CD8-positive, alpha-beta memory T cell (primary cell): ENCODE results near the gene FOXB1. TPM values are rescaled to one million over a fixed set of nuclear protein-coding genes. Genes with fewer than 3 reads are reported as not detected.

Experiments used
- CTCF ChIA-PET: fragments of 350-600 bp; sonication (Branson Sonifier 250); formaldehyde crosslinking; loops from one replicate; lab custom pipeline; 2021; ENCODE audit warnings: antibody characterized with exemption; lab: Charles Lee
- POLR2A ChIA-PET: fragments of 350-600 bp; sonication (Branson Sonifier 250); formaldehyde crosslinking; loops from one replicate; lab custom pipeline; 2021; ENCODE audit warnings: antibody characterized with exemption; lab: Charles Lee
- DNase-seq, 5 donors: peaks; one replicate each; pipeline versions ENCODE4 v3.0.0 to v3.0.0-alpha.2; 2020 to 2022; ENCODE audit warnings: mixed read lengths in 1 of 5
- H3K27ac ChIP-seq: one replicate; pipeline ENCODE4 v1.7.0; 2013; ENCODE audit warnings: low read depth, mild to moderate bottlenecking, low read length, moderate library complexity
- H3K27me3 ChIP-seq: 2 replicates; pipeline ENCODE4 v1.7.0; 2013; ENCODE audit warnings: low read length, mild to moderate bottlenecking; ENCODE audit not compliant: insufficient read depth, poor library complexity, severe bottlenecking
- H3K36me3 ChIP-seq: 2 replicates; pipeline ENCODE4 v1.7.0; 2013; ENCODE audit warnings: mild to moderate bottlenecking, low read length, moderate library complexity; ENCODE audit not compliant: insufficient read depth
- H3K4me1 ChIP-seq: 2 replicates; pipeline ENCODE4 v1.7.0; 2013; ENCODE audit warnings: mild to moderate bottlenecking, low read length, moderate library complexity; ENCODE audit not compliant: insufficient read depth
- H3K4me3 ChIP-seq: 2 replicates; pipeline ENCODE4 v1.7.0; 2013; ENCODE audit warnings: mild to moderate bottlenecking, low read length
- H3K9me3 ChIP-seq: 2 replicates; pipeline ENCODE4 v1.7.0; 2013; ENCODE audit warnings: mild to moderate bottlenecking, low read length
- H3K27ac Mint-ChIP-seq, 8 donors: one replicate each; pipeline ENCODE4 v1.8.0; 2020 to 2021; ENCODE audit warnings: mixed read lengths in 8 of 8, mild to moderate bottlenecking in 6 of 8, inconsistent platforms in 3 of 8, moderate library complexity in 3 of 8
- H3K27me3 Mint-ChIP-seq, 2 donors: one replicate each; pipeline ENCODE4 v1.8.0; 2020 to 2021; ENCODE audit warnings: mixed read lengths in 2 of 2, mild to moderate bottlenecking in 1 of 2, moderate library complexity in 1 of 2
- H3K36me3 Mint-ChIP-seq, 3 donors: one replicate each; pipeline ENCODE4 v1.8.0; 2020 to 2021; ENCODE audit warnings: mixed read lengths in 3 of 3, inconsistent platforms in 1 of 3, mild to moderate bottlenecking in 1 of 3
- H3K4me1 Mint-ChIP-seq, 3 donors: one replicate each; pipeline ENCODE4 v1.8.0; 2020 to 2021; ENCODE audit warnings: mixed read lengths in 3 of 3, inconsistent platforms in 1 of 3, mild to moderate bottlenecking in 1 of 3
- H3K4me3 Mint-ChIP-seq, 7 donors: one replicate each; pipeline ENCODE4 v1.8.0; 2020 to 2021; ENCODE audit warnings: mixed read lengths in 7 of 7, mild to moderate bottlenecking in 6 of 7, moderate library complexity in 4 of 7, inconsistent platforms in 2 of 7
- H3K9me3 Mint-ChIP-seq, 5 donors: one replicate each; pipeline ENCODE4 v1.8.0; 2020 to 2022; ENCODE audit warnings: mixed read lengths in 5 of 5, mild to moderate bottlenecking in 3 of 5, moderate library complexity in 2 of 5, inconsistent platforms in 1 of 5
- polyA plus RNA-seq: library from polyadenylated mRNA; unstranded; fragments of 300-500 nt; fragmentation: Illumina TruSeq; gene quantifications from one replicate; pipeline ENCODE4 v1.2.3, GENCODE V29; 2021
- total RNA-seq, 2 experiments: library from RNA; stranded (reverse); gene quantifications; one replicate each; pipeline ENCODE4 v1.2.3, GENCODE V29; 2021

Gene FOXB1
- total and polyA plus RNA-seq, 3 experiments from 2014 or later = 0.10 to 0.37 (median 0.33) TPM

- ChIA-PET POLR2A (interaction anchor here (1.0 kb wide), 1 partner anchor 9 kb away, joined by 6 read pairs; the partner anchor contains the start of gene FOXB1), CTCF (no interaction called here)
- Mint-ChIP-seq H3K27ac (peak overlapping the region in 4 of 8 donors; percentile 31 to 71 (median 57)), H3K36me3 (no peaks in the 10 kb centered on the region), H3K4me3 (peak overlapping the region in 4 of 7 donors; percentile 12 to 32 (median 28)), H3K27me3 (peaks cover 82 to 84% of the 10 kb centered on the region in 2 donors), H3K9me3 (peaks cover 0 to 13% (median 12%) of the 10 kb centered on the region in 5 donors), H3K4me1 (peaks cover 15 to 30% (median 28%) of the 10 kb centered on the region in 3 donors)
- H3K36me3 ChIP-seq = no peaks in the 10 kb centered on the region
- H3K27me3 ChIP-seq = peaks cover 72% of the 10 kb centered on the region
- peaks cover 22% of the 10 kb centered on the region for H3K4me1 ChIP-seq
- no peak for DNase-seq
- no peak overlapping the region for H3K27ac ChIP-seq
- no peaks in the 10 kb centered on the region for H3K9me3 ChIP-seq
- H3K4me3 ChIP-seq = no peak overlapping the region
These were observed 9.1 kb upstream of the FOXB1 start for GRCh38 chr15:59994888-59995557.

- peaks cover 17 to 32% (median 28%) of the 10 kb centered on the region in 3 donors for H3K4me1 Mint-ChIP-seq
These were observed 8.4 kb upstream of the FOXB1 start for GRCh38 chr15:59995568-59996297.

GRCh38 chr15:59996298-59997041 is 7.6 kb upstream of the FOXB1 start:
- Histone ChIP-seq H3K9me3 (no peaks in the 10 kb centered on the region), H3K27me3 (peaks cover 86% of the 10 kb centered on the region), H3K27ac (no peak overlapping the region), H3K36me3 (no peaks in the 10 kb centered on the region), H3K4me3 (no peak overlapping the region), H3K4me1 (peaks cover 22% of the 10 kb centered on the region)
- Mint-ChIP-seq H3K36me3 (peaks cover 0 to 3% (median 0%) of the 10 kb centered on the region in 3 donors), H3K4me1 (peaks cover 20 to 37% (median 34%) of the 10 kb centered on the region in 3 donors), H3K4me3 (peak overlapping the region; percentile 22 to 70 (median 54)), H3K27ac (peak overlapping the region in 5 of 8 donors; percentile 13 to 77 (median 54)), H3K9me3 (peaks cover 4 to 25% (median 20%) of the 10 kb centered on the region in 5 donors), H3K27me3 (peaks cover 92 to 94% of the 10 kb centered on the region in 2 donors)
- CTCF ChIA-PET = interaction anchor here (0.5 kb wide), 1 partner anchor 173 kb away, joined by 3 read pairs; no protein-coding TSS in a partner anchor
- POLR2A ChIA-PET = interaction anchor here (0.7 kb wide), 1 partner anchor 131 kb away, joined by 3 read pairs; no protein-coding TSS in a partner anchor
- no peak for DNase-seq

More at GRCh38 chr15:59995568-59996297, 8.4 kb upstream of the FOXB1 start:
- H3K36me3 Mint-ChIP-seq = no peaks in the 10 kb centered on the region
- H3K27ac Mint-ChIP-seq = peak overlapping the region in 3 of 8 donors; percentile 37 to 77 (median 65)
- peaks cover 88 to 89% of the 10 kb centered on the region in 2 donors for H3K27me3 Mint-ChIP-seq
- CTCF ChIA-PET = no interaction called here
- no peaks in the 10 kb centered on the region for H3K9me3 ChIP-seq
- no peaks in the 10 kb centered on the region for H3K36me3 ChIP-seq
- H3K4me3 Mint-ChIP-seq = peak overlapping the region in 4 of 7 donors; percentile 1 to 59 (median 38)
- no peak for DNase-seq
- no peak overlapping the region for H3K4me3 ChIP-seq
- POLR2A ChIA-PET = no interaction called here
- peaks cover 22% of the 10 kb centered on the region for H3K4me1 ChIP-seq
- H3K27ac ChIP-seq = no peak overlapping the region
- peaks cover 0 to 19% (median 13%) of the 10 kb centered on the region in 5 donors for H3K9me3 Mint-ChIP-seq
- H3K27me3 ChIP-seq = peaks cover 79% of the 10 kb centered on the region

GRCh38 chr15:59997070-59997701 is 6.9 kb upstream of the FOXB1 start:
- H3K27me3 ChIP-seq = peaks cover 93% of the 10 kb centered on the region
- peaks cover 22% of the 10 kb centered on the region for H3K4me1 ChIP-seq
- H3K27me3 Mint-ChIP-seq = peaks cover 94 to 95% of the 10 kb centered on the region in 2 donors
- POLR2A ChIA-PET = interaction anchor here (0.7 kb wide), 1 partner anchor 130 kb away, joined by 3 read pairs; no protein-coding TSS in a partner anchor
- H3K9me3 ChIP-seq = no peaks in the 10 kb centered on the region
- peak overlapping the region; percentile 23 to 70 (median 48) for H3K4me3 Mint-ChIP-seq
- H3K4me1 Mint-ChIP-seq = peaks cover 22 to 40% (median 38%) of the 10 kb centered on the region in 3 donors
- H3K36me3 ChIP-seq = no peaks in the 10 kb centered on the region
- H3K27ac Mint-ChIP-seq = peak overlapping the region in 3 of 8 donors; percentile 47 to 77 (median 54)
- no peak overlapping the region for H3K4me3 ChIP-seq
- CTCF ChIA-PET = no interaction called here
- H3K27ac ChIP-seq = no peak overlapping the region
- peaks cover 0 to 3% (median 0%) of the 10 kb centered on the region in 3 donors for H3K36me3 Mint-ChIP-seq
- H3K9me3 Mint-ChIP-seq = peaks cover 9 to 32% (median 28%) of the 10 kb centered on the region in 5 donors
- DNase-seq = peak in 4 of 5 donors; percentile 36 to 53 (median 46)

GRCh38 chr15:59998305-59998949 is 5.7 kb upstream of the FOXB1 start:
- no peak for DNase-seq
- peaks cover 97% of the 10 kb centered on the region for H3K27me3 ChIP-seq
- Mint-ChIP-seq H3K4me3 (peak overlapping the region in 1 of 7 donors; percentile 30), H3K4me1 (peaks cover 25 to 48% (median 46%) of the 10 kb centered on the region in 3 donors), H3K9me3 (peaks cover 18 to 41% (median 36%) of the 10 kb centered on the region in 5 donors), H3K27me3 (peaks cover 96 to 97% of the 10 kb centered on the region in 2 donors), H3K36me3 (peaks cover 0 to 3% (median 0%) of the 10 kb centered on the region in 3 donors), H3K27ac (peak overlapping the region in 1 of 8 donors; percentile 77)
- no peak overlapping the region for H3K27ac ChIP-seq
- H3K9me3 ChIP-seq = no peaks in the 10 kb centered on the region
- peaks cover 23% of the 10 kb centered on the region for H3K4me1 ChIP-seq
- H3K4me3 ChIP-seq = no peak overlapping the region
- CTCF ChIA-PET = interaction anchor here (0.6 to 1.2 kb wide), 2 partner anchors 195 to 308 kb away, joined by 3 read pairs; no protein-coding TSS in a partner anchor
- H3K36me3 ChIP-seq = no peaks in the 10 kb centered on the region
- POLR2A ChIA-PET = interaction anchor here (0.7 kb wide), 2 partner anchors 267 to 494 kb away, joined by 7 to 12 read pairs; no protein-coding TSS in a partner anchor

- CTCF ChIA-PET = interaction anchor here (1.2 kb wide), 1 partner anchor 196 kb away, joined by 3 read pairs; no protein-coding TSS in a partner anchor
- POLR2A ChIA-PET = no interaction called here
- Mint-ChIP-seq H3K4me3 (peak overlapping the region in 5 of 7 donors; percentile 12 to 61 (median 36)), H3K4me1 (peaks cover 28 to 55% (median 52%) of the 10 kb centered on the region in 3 donors), H3K27ac (peak overlapping the region in 4 of 8 donors; percentile 16 to 77 (median 31)), H3K27me3 (peaks cover 96 to 97% of the 10 kb centered on the region in 2 donors), H3K36me3 (peaks cover 0 to 3% (median 0%) of the 10 kb centered on the region in 3 donors), H3K9me3 (peaks cover 18 to 41% (median 36%) of the 10 kb centered on the region in 5 donors)
- no peaks in the 10 kb centered on the region for H3K9me3 ChIP-seq
- DNase-seq = no peak
- H3K4me1 ChIP-seq = peaks cover 29% of the 10 kb centered on the region
- H3K36me3 ChIP-seq = no peaks in the 10 kb centered on the region
- H3K27ac ChIP-seq = no peak overlapping the region
- no peak overlapping the region for H3K4me3 ChIP-seq
- H3K27me3 ChIP-seq = peaks cover 97% of the 10 kb centered on the region
These were observed 5.0 kb upstream of the FOXB1 start for GRCh38 chr15:59998950-59999611.
